GM12801 (cell line): ENCODE measurements around the gene DNAJB8.

Experiments used
- CTCF ChIP-seq: IDR thresholded peaks from one replicate; pipeline ENCODE4 v1.5.1; 2011; ENCODE audit warnings: control low read depth; ENCODE audit not compliant: insufficient read length; ENCODE audit errors: extremely low read depth

Gene DNAJB8

GRCh38 chr3:128422762-128423524, 43.7 kb downstream of the DNAJB8 start:
- TF ChIP-seq CTCF: no peak

GRCh38 chr3:128421966-128422365, 44.7 kb downstream of the DNAJB8 start:
- no peak for TF ChIP-seq CTCF

- TF ChIP-seq CTCF: no peak
These were observed 45.3 kb downstream of the DNAJB8 start for GRCh38 chr3:128421439-128421836.

GRCh38 chr3:128420720-128421438, 45.8 kb downstream of the DNAJB8 start:
- TF ChIP-seq CTCF: no peak

GRCh38 chr3:128420289-128420688, 46.4 kb downstream of the DNAJB8 start:
- no peak for TF ChIP-seq CTCF

GRCh38 chr3:128419311-128419710, 47.4 kb downstream of the DNAJB8 start:
- TF ChIP-seq CTCF: no peak

GRCh38 chr3:128418900-128419299, 47.8 kb downstream of the DNAJB8 start:
- no peak for TF ChIP-seq CTCF
